PC-3 (cell line): ENCODE data around the gene KHDRBS2.

ENCODE experiments used
- EZH2 ChIP-seq: fragments of 300-600 bp; sonication (generic); IDR thresholded peaks from one replicate; pipeline ENCODE4 v1.6.1; 2017; ENCODE audit warnings: antibody characterized with exemption, mild to moderate bottlenecking, low read length; ENCODE audit not compliant: unreplicated experiment
- EZH2phosphoT487 ChIP-seq: fragments of 300-600 bp; sonication (generic); IDR thresholded peaks from 2 replicates; pipeline ENCODE4 v1.6.1; 2018; ENCODE audit warnings: mild to moderate bottlenecking, antibody characterized with exemption, low read length, borderline replicate concordance
- TF ChIP-seq, protein P1 (sequence below): fragments of 300-600 bp; sonication (generic); conservative IDR thresholded peaks from 2 replicates; pipeline ENCODE4 v1.5.1; 2017; ENCODE audit warnings: antibody characterized with exemption, low read depth, mild to moderate bottlenecking, low read length

DNA sequence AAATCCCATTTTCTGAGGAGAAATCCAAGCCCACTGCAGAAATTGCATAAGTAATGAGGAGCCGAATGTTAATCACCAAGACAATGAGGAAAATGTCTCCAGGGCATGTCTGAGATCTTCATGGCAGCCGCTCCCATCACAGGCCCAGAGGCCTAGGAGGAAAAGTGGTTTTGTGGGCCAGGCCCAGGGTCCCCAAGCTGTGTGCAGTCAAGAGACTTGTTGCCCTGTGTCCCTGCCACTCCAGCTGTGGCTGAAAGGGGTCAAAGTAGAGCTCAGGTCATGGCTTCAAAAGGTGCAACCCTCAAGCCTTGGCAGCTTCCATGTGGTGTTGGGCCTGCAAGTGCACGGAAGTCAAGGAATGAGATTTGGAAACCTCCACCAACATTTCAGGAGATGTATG lies 276.6 kb downstream of the KHDRBS2 start:
- TF ChIP-seq EZH2 (no peak), EZH2phosphoT487 (no peak)
- TF ChIP-seq, protein P1, sequence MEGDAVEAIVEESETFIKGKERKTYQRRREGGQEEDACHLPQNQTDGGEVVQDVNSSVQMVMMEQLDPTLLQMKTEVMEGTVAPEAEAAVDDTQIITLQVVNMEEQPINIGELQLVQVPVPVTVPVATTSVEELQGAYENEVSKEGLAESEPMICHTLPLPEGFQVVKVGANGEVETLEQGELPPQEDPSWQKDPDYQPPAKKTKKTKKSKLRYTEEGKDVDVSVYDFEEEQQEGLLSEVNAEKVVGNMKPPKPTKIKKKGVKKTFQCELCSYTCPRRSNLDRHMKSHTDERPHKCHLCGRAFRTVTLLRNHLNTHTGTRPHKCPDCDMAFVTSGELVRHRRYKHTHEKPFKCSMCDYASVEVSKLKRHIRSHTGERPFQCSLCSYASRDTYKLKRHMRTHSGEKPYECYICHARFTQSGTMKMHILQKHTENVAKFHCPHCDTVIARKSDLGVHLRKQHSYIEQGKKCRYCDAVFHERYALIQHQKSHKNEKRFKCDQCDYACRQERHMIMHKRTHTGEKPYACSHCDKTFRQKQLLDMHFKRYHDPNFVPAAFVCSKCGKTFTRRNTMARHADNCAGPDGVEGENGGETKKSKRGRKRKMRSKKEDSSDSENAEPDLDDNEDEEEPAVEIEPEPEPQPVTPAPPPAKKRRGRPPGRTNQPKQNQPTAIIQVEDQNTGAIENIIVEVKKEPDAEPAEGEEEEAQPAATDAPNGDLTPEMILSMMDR, result no peak
